Measurements from ENCODE around the gene IQCE.

The IQCE gene

GRCh38 chr7:2637066-2637471 is 78.3 kb downstream of the IQCE start:
- no peak for DNase-seq

GRCh38 chr7:2637505-2638223 is 78.9 kb downstream of the IQCE start:
- no peak for DNase-seq

GRCh38 chr7:2638224-2638991 is 79.6 kb downstream of the IQCE start:
- DNase-seq, result no peak

GRCh38 chr7:2639181-2639681 is 80.5 kb downstream of the IQCE start:
- DNase-seq, result no peak

- no peak for DNase-seq
These were observed 81.1 kb downstream of the IQCE start for GRCh38 chr7:2639695-2640481.

- DNase-seq, result no peak
These were observed 81.7 kb downstream of the IQCE start for GRCh38 chr7:2640482-2640830.

- no peak for DNase-seq
These were observed 82.1 kb downstream of the IQCE start for GRCh38 chr7:2640846-2641316.

GRCh38 chr7:2641406-2642393 is 82.9 kb downstream of the IQCE start:
- DNase-seq, result no peak

- DNase-seq, result no peak
These were observed 84.8 kb downstream of the IQCE start for GRCh38 chr7:2643386-2644219.

- no peak for DNase-seq
These were observed 85.4 kb downstream of the IQCE start for GRCh38 chr7:2644220-2644561.

- DNase-seq, result no peak
These were observed 85.9 kb downstream of the IQCE start for GRCh38 chr7:2644562-2645273.

GRCh38 chr7:2645274-2645868 is 86.6 kb downstream of the IQCE start:
- no peak for DNase-seq

- no peak for DNase-seq
These were observed 87.5 kb downstream of the IQCE start for GRCh38 chr7:2646336-2646679.

GRCh38 chr7:2646680-2647571 is 88.1 kb downstream of the IQCE start:
- no peak for DNase-seq

GRCh38 chr7:2647594-2648172 is 88.9 kb downstream of the IQCE start:
- no peak for DNase-seq

- DNase-seq, result no peak
These were observed 90.5 kb downstream of the IQCE start for GRCh38 chr7:2649139-2649838.

GRCh38 chr7:2649991-2650390 is 91.2 kb downstream of the IQCE start:
- no peak for DNase-seq

GRCh38 chr7:2650451-2650850 is 91.7 kb downstream of the IQCE start:
- DNase-seq, result no peak
